ENCODE results near the gene APPBP2. TPM values are rescaled to one million over a fixed set of nuclear protein-coding genes. Genes with fewer than 3 reads are reported as not detected.

APPBP2 gene
- polyA plus RNA-seq, 1 donor (not counting 4 experiments of a cell fraction or from before 2014, with no cell fraction given), result 21.1 TPM

GRCh38 chr17:60524463-60525327 lies 1.3 kb downstream of the APPBP2 start:
- TF ChIP-seq, protein P1, sequence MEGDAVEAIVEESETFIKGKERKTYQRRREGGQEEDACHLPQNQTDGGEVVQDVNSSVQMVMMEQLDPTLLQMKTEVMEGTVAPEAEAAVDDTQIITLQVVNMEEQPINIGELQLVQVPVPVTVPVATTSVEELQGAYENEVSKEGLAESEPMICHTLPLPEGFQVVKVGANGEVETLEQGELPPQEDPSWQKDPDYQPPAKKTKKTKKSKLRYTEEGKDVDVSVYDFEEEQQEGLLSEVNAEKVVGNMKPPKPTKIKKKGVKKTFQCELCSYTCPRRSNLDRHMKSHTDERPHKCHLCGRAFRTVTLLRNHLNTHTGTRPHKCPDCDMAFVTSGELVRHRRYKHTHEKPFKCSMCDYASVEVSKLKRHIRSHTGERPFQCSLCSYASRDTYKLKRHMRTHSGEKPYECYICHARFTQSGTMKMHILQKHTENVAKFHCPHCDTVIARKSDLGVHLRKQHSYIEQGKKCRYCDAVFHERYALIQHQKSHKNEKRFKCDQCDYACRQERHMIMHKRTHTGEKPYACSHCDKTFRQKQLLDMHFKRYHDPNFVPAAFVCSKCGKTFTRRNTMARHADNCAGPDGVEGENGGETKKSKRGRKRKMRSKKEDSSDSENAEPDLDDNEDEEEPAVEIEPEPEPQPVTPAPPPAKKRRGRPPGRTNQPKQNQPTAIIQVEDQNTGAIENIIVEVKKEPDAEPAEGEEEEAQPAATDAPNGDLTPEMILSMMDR (optimal IDR thresholded peaks at IDR 0.05 in 1 of 3, IDR thresholded peaks at IDR 0.05 in 1 of 3, conservative IDR thresholded peaks at IDR 0.05 in 1 of 3; ENCODE audit: extremely low read depth in 1 of 3, insufficient read depth in 2 of 3, low read length in 3 of 3), result no peak
- no peak for TF ChIP-seq EZH2 (IDR thresholded peaks at IDR 0.05; ENCODE audit: low read length)
- H3K4me2 ChIP-seq (ENCODE audit: control insufficient read depth, extremely low read depth, insufficient read depth, low read depth, low read length), result peak overlapping the region; percentile 91
- no peaks in the 10 kb centered on the region for H3K9me3 ChIP-seq (ENCODE audit: control insufficient read depth, low read depth, low read length)
- H2AFZ ChIP-seq (ENCODE audit: control insufficient read depth, low read length), result peak overlapping the region; percentile 89
- H3K27me3 ChIP-seq (ENCODE audit: control insufficient read depth, extremely low read depth, insufficient read depth, low read length), result no peaks in the 10 kb centered on the region
- H3K4me3 ChIP-seq (ENCODE audit: control insufficient read depth in 2 of 3, extremely low read depth in 1 of 3, insufficient read depth in 2 of 3, low read depth in 1 of 3, low read length in 3 of 3), result peak overlapping the region; percentile 88 to 96 (median 96)
- H4K20me1 ChIP-seq (ENCODE audit: control insufficient read depth, extremely low read depth, insufficient read depth, low read length), result no peaks in the 10 kb centered on the region
- H3K36me3 ChIP-seq (ENCODE audit: control insufficient read depth in 2 of 2, extremely low read depth in 1 of 2, insufficient read depth in 2 of 2, low read length in 2 of 2), result peaks cover 3 to 5% of the 10 kb centered on the region in 2 experiments
- DNase-seq (ENCODE audit: low read depth, low spot score) (no peak), FAIRE-seq (no peak)
- dilution Hi-C loops (cut with MboI; ENCODE audit: extremely low pct_ligation_motif_present, low sequenced_read_pairs), result no loop called here
- H3K79me2 ChIP-seq (ENCODE audit: control insufficient read depth, insufficient read depth, low read length), result peaks cover 59% of the 10 kb centered on the region
- H3K4me1 ChIP-seq (ENCODE audit: control insufficient read depth, extremely low read depth, insufficient read depth, low read length), result peaks cover 12% of the 10 kb centered on the region
- peak overlapping the region; percentile 85 for H3K9ac ChIP-seq (ENCODE audit: control insufficient read depth, extremely low read depth, insufficient read depth, low read length)
- H3K9me1 ChIP-seq (ENCODE audit: control insufficient read depth, extremely low read depth, insufficient read depth, low read length), result peaks cover 10% of the 10 kb centered on the region
- peak overlapping the region; percentile 85 for H3K27ac ChIP-seq (ENCODE audit: control insufficient read depth, insufficient read depth, low read length)

- Histone ChIP-seq H3K9me1 (ENCODE audit: control insufficient read depth, extremely low read depth, insufficient read depth, low read length) (peaks cover 10% of the 10 kb centered on the region), H3K27me3 (ENCODE audit: control insufficient read depth, extremely low read depth, insufficient read depth, low read length) (no peaks in the 10 kb centered on the region), H3K4me3 (ENCODE audit: control insufficient read depth in 2 of 3, extremely low read depth in 1 of 3, insufficient read depth in 2 of 3, low read depth in 1 of 3, low read length in 3 of 3) (peak overlapping the region; percentile 88 to 96 (median 96)), H3K9me3 (ENCODE audit: control insufficient read depth, low read depth, low read length) (no peaks in the 10 kb centered on the region), H3K9ac (ENCODE audit: control insufficient read depth, extremely low read depth, insufficient read depth, low read length) (peak overlapping the region; percentile 85), H2AFZ (ENCODE audit: control insufficient read depth, low read length) (no peak overlapping the region), H3K36me3 (ENCODE audit: control insufficient read depth in 2 of 2, extremely low read depth in 1 of 2, insufficient read depth in 2 of 2, low read length in 2 of 2) (peaks cover 5% of the 10 kb centered on the region in 2 experiments), H3K4me1 (ENCODE audit: control insufficient read depth, extremely low read depth, insufficient read depth, low read length) (peaks cover 3% of the 10 kb centered on the region), H4K20me1 (ENCODE audit: control insufficient read depth, extremely low read depth, insufficient read depth, low read length) (no peaks in the 10 kb centered on the region), H3K79me2 (ENCODE audit: control insufficient read depth, insufficient read depth, low read length) (peaks cover 60% of the 10 kb centered on the region), H3K27ac (ENCODE audit: control insufficient read depth, insufficient read depth, low read length) (peak overlapping the region; percentile 33), H3K4me2 (ENCODE audit: control insufficient read depth, extremely low read depth, insufficient read depth, low read depth, low read length) (peak overlapping the region; percentile 91)
- FAIRE-seq (no peak), DNase-seq (ENCODE audit: low read depth, low spot score) (no peak)
- dilution Hi-C loops (cut with MboI; ENCODE audit: extremely low pct_ligation_motif_present, low sequenced_read_pairs), result no loop called here
- TF ChIP-seq EZH2 (IDR thresholded peaks at IDR 0.05; ENCODE audit: low read length), result no peak
- TF ChIP-seq, protein P1 (optimal IDR thresholded peaks at IDR 0.05 in 1 of 3, IDR thresholded peaks at IDR 0.05 in 1 of 3, conservative IDR thresholded peaks at IDR 0.05 in 1 of 3; ENCODE audit: extremely low read depth in 1 of 3, insufficient read depth in 2 of 3, low read length in 3 of 3), result no peak
Measured at GRCh38 chr17:60523822-60524221, 2.2 kb downstream of the APPBP2 start.

Measured in keratinocyte (primary cell).